GM23338 (cell line): ENCODE measurements around the gene ATG9B. TPM values are rescaled to one million over a fixed set of nuclear protein-coding genes. Genes with fewer than 3 reads are reported as not detected.

Experiments
- ATAC-seq: fragments of 200-7000 bp; cut with Tn5 transposase; 3 replicates; pipeline ENCODE4 v1.9.1; 2020
- DNase-seq: peaks from one replicate; pipeline ENCODE4 v3.0.0-alpha.2; 2015; ENCODE audit warnings: low spot score
- H2AFZ ChIP-seq: fragments of 200-600 bp; sonication (generic); 2 replicates; pipeline ENCODE4 v1.8.0; 2016; ENCODE audit warnings: antibody characterized with exemption, mild to moderate bottlenecking, moderate library complexity
- H3F3A ChIP-seq: fragments of 200-600 bp; sonication (generic); replicated peaks from 2 replicates; pipeline ENCODE4 v1.8.0; 2017; ENCODE audit warnings: antibody characterized with exemption, mixed run types, low read depth
- H3K27ac ChIP-seq: fragments of 200-600 bp; sonication (generic); 2 replicates; pipeline ENCODE4 v1.6.1; 2016; ENCODE audit warnings: low read depth
- H3K27me3 ChIP-seq: fragments of 200-600 bp; sonication (generic); 2 replicates; pipeline ENCODE4 v1.8.0; 2016; ENCODE audit warnings: mild to moderate bottlenecking, mixed run types, moderate library complexity; ENCODE audit not compliant: insufficient read depth
- H3K36me3 ChIP-seq: fragments of 200-600 bp; sonication (generic); 2 replicates; pipeline ENCODE4 v1.8.0; 2016; ENCODE audit warnings: mild to moderate bottlenecking; ENCODE audit not compliant: insufficient read depth
- H3K4me1 ChIP-seq: fragments of 200-600 bp; sonication (generic); 2 replicates; pipeline ENCODE4 v1.8.0; 2016; ENCODE audit warnings: mild to moderate bottlenecking, moderate library complexity; ENCODE audit not compliant: insufficient read depth
- H3K4me2 ChIP-seq: fragments of 200-600 bp; sonication (generic); 2 replicates; pipeline ENCODE4 v1.7.1; 2017; ENCODE audit warnings: mixed run types
- H3K4me3 ChIP-seq: fragments of 200-600 bp; sonication (generic); 2 replicates; pipeline ENCODE4 v1.6.1; 2016; ENCODE audit warnings: mixed run types
- H3K79me2 ChIP-seq: fragments of 200-600 bp; sonication (generic); replicated peaks from 2 replicates; pipeline ENCODE4 v1.8.0; 2017; ENCODE audit warnings: mild to moderate bottlenecking; ENCODE audit not compliant: insufficient read depth
- H3K9me2 ChIP-seq: fragments of 200-600 bp; sonication (generic); 2 replicates; pipeline ENCODE4 v1.8.0; 2017; ENCODE audit not compliant: insufficient read depth
- H4K20me1 ChIP-seq: fragments of 200-600 bp; sonication (generic); replicated peaks from 2 replicates; pipeline ENCODE4 v1.8.0; 2017; ENCODE audit warnings: mild to moderate bottlenecking; ENCODE audit not compliant: insufficient read depth
- H3K27ac Mint-ChIP-seq: 2 replicates; pipeline ENCODE4 v1.8.0; 2020; ENCODE audit warnings: inconsistent platforms, mild to moderate bottlenecking, moderate library complexity, mixed read lengths
- H3K27me3 Mint-ChIP-seq: 3 replicates; pipeline ENCODE4 v1.8.0; 2022; ENCODE audit warnings: low read depth, mild to moderate bottlenecking, moderate library complexity, mixed read lengths, inconsistent platforms; ENCODE audit not compliant: insufficient read depth, poor library complexity
- H3K36me3 Mint-ChIP-seq: 3 replicates; pipeline ENCODE4 v1.8.0; 2021; ENCODE audit warnings: low read depth, mild to moderate bottlenecking, inconsistent platforms, moderate library complexity, mixed read lengths
- H3K4me1 Mint-ChIP-seq: 3 replicates; pipeline ENCODE4 v1.8.0; 2020; ENCODE audit warnings: mild to moderate bottlenecking, inconsistent platforms, mixed read lengths
- H3K4me3 Mint-ChIP-seq: 3 replicates; pipeline ENCODE4 v1.8.0; 2021; ENCODE audit warnings: moderate library complexity, mild to moderate bottlenecking, inconsistent platforms, mixed read lengths
- H3K9me3 Mint-ChIP-seq: 3 replicates; pipeline ENCODE4 v1.8.0; 2020; ENCODE audit warnings: moderate library complexity, mild to moderate bottlenecking, inconsistent platforms, mixed read lengths
- CREB1 ChIP-seq: fragments of 250-450 bp; sonication (Bioruptor Pico); IDR thresholded peaks from 2 replicates; pipeline ENCODE4 v1.5.0; 2020; ENCODE audit warnings: low read depth, mild to moderate bottlenecking, moderate library complexity
- EZH2 ChIP-seq: fragments of 200-600 bp; sonication (generic); IDR thresholded peaks from one replicate; pipeline ENCODE4 v1.8.0; 2017; ENCODE audit warnings: antibody characterized with exemption, mild to moderate bottlenecking, low read depth; ENCODE audit not compliant: unreplicated experiment
- JUNB ChIP-seq: IDR thresholded peaks from one replicate; pipeline ENCODE4 v1.6.1; 2016; ENCODE audit warnings: antibody characterized with exemption; ENCODE audit not compliant: unreplicated experiment
- NANOG ChIP-seq: IDR thresholded peaks from 2 replicates; pipeline ENCODE4 v1.6.1; 2016; ENCODE audit warnings: antibody characterized with exemption, borderline replicate concordance
- POLR2AphosphoS5 ChIP-seq: IDR thresholded peaks from 2 replicates; pipeline ENCODE4 v1.6.1; 2016; ENCODE audit warnings: antibody characterized with exemption, low read depth
- STAT1 ChIP-seq: IDR thresholded peaks from one replicate; pipeline ENCODE4 v1.6.1; 2016; ENCODE audit warnings: antibody characterized with exemption; ENCODE audit not compliant: unreplicated experiment
- ZNF114 ChIP-seq: fragments of 250-450 bp; sonication (Bioruptor Pico); IDR thresholded peaks from 2 replicates; pipeline ENCODE4 v1.5.0; 2020; ENCODE audit warnings: mild to moderate bottlenecking, moderate library complexity
- ZNF331 ChIP-seq: fragments of 250-450 bp; sonication (Bioruptor Pico); IDR thresholded peaks from 2 replicates; pipeline ENCODE4 v1.5.0; 2020; ENCODE audit warnings: low read depth, mild to moderate bottlenecking, moderate library complexity
- polyA plus RNA-seq: library from polyadenylated mRNA; unstranded; fragments of >200 nt; fragmentation: Nextera tagmentation; extraction: Ambion mirVana; gene quantifications from 2 replicates; pipeline ENCODE4 v1.2.1, GENCODE V29; 2016
- total RNA-seq: library from RNA; depleted of rRNA; stranded (reverse); fragments of >200 nt; shearing (Covaris generic); gene quantifications from 2 replicates; pipeline ENCODE4 v1.2.3, GENCODE V29; 2014
- TF ChIP-seq, protein P1 (sequence below): fragments of 250-450 bp; sonication (Bioruptor Pico); IDR thresholded peaks from 2 replicates; pipeline ENCODE4 v1.5.0; 2020; ENCODE audit warnings: mild to moderate bottlenecking, moderate library complexity
- TF ChIP-seq, protein P2 (sequence below): IDR thresholded peaks from one replicate; pipeline ENCODE4 v1.6.1; 2018; ENCODE audit warnings: antibody characterized with exemption; ENCODE audit not compliant: unreplicated experiment
- TF ChIP-seq, protein P3 (sequence below): IDR thresholded peaks from 2 replicates; pipeline ENCODE4 v1.6.1; 2016; ENCODE audit warnings: antibody characterized with exemption
- TF ChIP-seq, protein P4 (sequence below), 2 experiments: fragments of 200-600 bp in 1 of 2; sonication (generic) in 1 of 2; conservative IDR thresholded peaks; 2 replicates each; pipeline versions ENCODE4 v1.5.1 to v1.6.1; 2016 to 2017; ENCODE audit warnings: antibody characterized with exemption in 2 of 2, low read depth in 2 of 2, mild to moderate bottlenecking in 2 of 2, moderate library complexity in 1 of 2

ATG9B gene
- total and polyA plus RNA-seq, 2 experiments from 2014 or later = 1.2 to 3.4 TPM

DNA sequence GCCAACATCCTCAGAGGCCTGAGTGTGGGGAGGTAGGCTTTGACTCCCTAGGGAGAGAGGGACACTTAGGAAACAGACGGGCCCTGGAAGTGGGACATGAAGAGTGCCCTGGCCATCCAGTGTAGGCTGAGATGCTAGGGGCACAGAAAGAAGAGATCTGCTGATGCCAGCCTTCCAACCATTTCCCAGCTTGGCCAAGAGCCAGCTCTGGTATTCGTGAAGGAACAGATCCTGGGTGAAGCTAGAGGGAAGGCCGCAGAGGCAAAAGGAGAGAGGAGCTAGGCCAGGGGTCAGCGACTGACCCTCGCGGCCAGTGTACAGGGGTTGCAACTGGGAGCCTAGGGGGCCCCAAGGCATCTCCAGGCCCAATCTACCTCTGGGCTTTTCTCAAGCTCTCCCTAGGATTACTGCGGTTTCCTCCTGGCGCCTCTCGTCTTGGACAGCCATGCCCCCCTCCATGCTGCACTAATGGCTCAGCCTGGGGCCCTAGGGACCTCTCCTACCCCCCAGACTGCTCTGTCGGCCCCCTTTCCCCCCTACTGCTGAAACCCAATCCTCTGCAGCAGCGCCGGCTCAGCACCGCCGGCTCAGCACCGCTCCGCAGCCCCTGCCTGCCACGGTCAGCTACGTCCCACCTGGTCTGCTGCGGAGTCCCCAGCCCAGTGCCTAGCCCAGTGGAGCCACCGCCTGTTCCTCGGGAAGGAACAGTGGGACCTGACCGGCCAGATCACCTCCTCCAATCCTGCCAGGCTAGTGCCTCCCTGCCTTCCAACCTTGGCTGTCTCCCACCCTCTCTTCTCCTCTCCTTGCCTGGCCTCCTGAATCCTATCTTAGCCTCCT lies 23.9 kb upstream of the ATG9B start, which contains the start of gene ASIC3:
Gene ASIC3 (plus strand): TSS at position 556 of the 840 bp plus-strand sequence. CDS start 355 bp downstream, outside the sequence.
- Mint-ChIP-seq H3K4me1 (peaks cover 9% of the 10 kb centered on the region), H3K4me3 (no peak within 1 kb of the TSS), H3K36me3 (no peaks in the 10 kb centered on the region), H3K9me3 (no peaks in the 10 kb centered on the region), H3K27ac (no peak within 1 kb of the TSS), H3K27me3 (peaks cover 26% of the 10 kb centered on the region)
- no peaks in the 10 kb centered on the region for H3K9me2 ChIP-seq
- no peak within 1 kb of the TSS for H3K4me3 ChIP-seq
- no peak within 1 kb of the TSS for H3K4me2 ChIP-seq
- no peaks in the 10 kb centered on the region for H3K36me3 ChIP-seq
- H2AFZ ChIP-seq = no peak within 1 kb of the TSS
- H3F3A ChIP-seq = no peaks in the 10 kb centered on the region
- ATAC-seq = no peak
- H3K27ac ChIP-seq = no peak within 1 kb of the TSS
- DNase-seq = no peak
- peaks cover 22% of the 10 kb centered on the region for H3K27me3 ChIP-seq
- no peaks in the 10 kb centered on the region for H4K20me1 ChIP-seq
- TF ChIP-seq ZNF114 (CRISPR knock-in tag) (no peak), EZH2 (no peak), CREB1 (no peak), STAT1 (no peak), JUNB (no peak), ZNF331 (no peak), POLR2AphosphoS5 (no peak), NANOG (no peak)
- TF ChIP-seq, protein P1, sequence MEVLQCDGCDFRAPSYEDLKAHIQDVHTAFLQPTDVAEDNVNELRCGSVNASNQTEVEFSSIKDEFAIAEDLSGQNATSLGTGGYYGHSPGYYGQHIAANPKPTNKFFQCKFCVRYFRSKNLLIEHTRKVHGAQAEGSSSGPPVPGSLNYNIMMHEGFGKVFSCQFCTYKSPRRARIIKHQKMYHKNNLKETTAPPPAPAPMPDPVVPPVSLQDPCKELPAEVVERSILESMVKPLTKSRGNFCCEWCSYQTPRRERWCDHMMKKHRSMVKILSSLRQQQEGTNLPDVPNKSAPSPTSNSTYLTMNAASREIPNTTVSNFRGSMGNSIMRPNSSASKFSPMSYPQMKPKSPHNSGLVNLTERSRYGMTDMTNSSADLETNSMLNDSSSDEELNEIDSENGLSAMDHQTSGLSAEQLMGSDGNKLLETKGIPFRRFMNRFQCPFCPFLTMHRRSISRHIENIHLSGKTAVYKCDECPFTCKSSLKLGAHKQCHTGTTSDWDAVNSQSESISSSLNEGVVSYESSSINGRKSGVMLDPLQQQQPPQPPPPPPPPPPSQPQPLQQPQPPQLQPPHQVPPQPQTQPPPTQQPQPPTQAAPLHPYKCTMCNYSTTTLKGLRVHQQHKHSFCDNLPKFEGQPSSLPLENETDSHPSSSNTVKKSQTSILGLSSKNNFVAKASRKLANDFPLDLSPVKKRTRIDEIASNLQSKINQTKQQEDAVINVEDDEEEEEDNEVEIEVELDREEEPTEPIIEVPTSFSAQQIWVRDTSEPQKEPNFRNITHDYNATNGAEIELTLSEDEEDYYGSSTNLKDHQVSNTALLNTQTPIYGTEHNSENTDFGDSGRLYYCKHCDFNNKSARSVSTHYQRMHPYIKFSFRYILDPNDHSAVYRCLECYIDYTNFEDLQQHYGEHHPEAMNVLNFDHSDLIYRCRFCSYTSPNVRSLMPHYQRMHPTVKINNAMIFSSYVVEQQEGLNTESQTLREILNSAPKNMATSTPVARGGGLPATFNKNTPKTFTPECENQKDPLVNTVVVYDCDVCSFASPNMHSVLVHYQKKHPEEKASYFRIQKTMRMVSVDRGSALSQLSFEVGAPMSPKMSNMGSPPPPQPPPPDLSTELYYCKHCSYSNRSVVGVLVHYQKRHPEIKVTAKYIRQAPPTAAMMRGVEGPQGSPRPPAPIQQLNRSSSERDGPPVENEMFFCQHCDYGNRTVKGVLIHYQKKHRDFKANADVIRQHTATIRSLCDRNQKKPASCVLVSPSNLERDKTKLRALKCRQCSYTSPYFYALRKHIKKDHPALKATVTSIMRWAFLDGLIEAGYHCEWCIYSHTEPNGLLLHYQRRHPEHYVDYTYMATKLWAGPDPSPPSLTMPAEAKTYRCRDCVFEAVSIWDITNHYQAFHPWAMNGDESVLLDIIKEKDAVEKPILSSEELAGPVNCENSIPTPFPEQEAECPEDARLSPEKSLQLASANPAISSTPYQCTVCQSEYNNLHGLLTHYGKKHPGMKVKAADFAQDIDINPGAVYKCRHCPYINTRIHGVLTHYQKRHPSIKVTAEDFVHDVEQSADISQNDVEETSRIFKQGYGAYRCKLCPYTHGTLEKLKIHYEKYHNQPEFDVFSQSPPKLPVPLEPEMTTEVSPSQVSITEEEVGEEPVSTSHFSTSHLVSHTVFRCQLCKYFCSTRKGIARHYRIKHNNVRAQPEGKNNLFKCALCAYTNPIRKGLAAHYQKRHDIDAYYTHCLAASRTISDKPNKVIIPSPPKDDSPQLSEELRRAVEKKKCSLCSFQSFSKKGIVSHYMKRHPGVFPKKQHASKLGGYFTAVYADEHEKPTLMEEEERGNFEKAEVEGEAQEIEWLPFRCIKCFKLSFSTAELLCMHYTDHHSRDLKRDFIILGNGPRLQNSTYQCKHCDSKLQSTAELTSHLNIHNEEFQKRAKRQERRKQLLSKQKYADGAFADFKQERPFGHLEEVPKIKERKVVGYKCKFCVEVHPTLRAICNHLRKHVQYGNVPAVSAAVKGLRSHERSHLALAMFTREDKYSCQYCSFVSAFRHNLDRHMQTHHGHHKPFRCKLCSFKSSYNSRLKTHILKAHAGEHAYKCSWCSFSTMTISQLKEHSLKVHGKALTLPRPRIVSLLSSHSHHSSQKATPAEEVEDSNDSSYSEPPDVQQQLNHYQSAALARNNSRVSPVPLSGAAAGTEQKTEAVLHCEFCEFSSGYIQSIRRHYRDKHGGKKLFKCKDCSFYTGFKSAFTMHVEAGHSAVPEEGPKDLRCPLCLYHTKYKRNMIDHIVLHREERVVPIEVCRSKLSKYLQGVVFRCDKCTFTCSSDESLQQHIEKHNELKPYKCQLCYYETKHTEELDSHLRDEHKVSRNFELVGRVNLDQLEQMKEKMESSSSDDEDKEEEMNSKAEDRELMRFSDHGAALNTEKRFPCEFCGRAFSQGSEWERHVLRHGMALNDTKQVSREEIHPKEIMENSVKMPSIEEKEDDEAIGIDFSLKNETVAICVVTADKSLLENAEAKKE (CRISPR knock-in tag) = no peak
- TF ChIP-seq, protein P2, sequence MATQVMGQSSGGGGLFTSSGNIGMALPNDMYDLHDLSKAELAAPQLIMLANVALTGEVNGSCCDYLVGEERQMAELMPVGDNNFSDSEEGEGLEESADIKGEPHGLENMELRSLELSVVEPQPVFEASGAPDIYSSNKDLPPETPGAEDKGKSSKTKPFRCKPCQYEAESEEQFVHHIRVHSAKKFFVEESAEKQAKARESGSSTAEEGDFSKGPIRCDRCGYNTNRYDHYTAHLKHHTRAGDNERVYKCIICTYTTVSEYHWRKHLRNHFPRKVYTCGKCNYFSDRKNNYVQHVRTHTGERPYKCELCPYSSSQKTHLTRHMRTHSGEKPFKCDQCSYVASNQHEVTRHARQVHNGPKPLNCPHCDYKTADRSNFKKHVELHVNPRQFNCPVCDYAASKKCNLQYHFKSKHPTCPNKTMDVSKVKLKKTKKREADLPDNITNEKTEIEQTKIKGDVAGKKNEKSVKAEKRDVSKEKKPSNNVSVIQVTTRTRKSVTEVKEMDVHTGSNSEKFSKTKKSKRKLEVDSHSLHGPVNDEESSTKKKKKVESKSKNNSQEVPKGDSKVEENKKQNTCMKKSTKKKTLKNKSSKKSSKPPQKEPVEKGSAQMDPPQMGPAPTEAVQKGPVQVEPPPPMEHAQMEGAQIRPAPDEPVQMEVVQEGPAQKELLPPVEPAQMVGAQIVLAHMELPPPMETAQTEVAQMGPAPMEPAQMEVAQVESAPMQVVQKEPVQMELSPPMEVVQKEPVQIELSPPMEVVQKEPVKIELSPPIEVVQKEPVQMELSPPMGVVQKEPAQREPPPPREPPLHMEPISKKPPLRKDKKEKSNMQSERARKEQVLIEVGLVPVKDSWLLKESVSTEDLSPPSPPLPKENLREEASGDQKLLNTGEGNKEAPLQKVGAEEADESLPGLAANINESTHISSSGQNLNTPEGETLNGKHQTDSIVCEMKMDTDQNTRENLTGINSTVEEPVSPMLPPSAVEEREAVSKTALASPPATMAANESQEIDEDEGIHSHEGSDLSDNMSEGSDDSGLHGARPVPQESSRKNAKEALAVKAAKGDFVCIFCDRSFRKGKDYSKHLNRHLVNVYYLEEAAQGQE = no peak
- TF ChIP-seq, protein P3, sequence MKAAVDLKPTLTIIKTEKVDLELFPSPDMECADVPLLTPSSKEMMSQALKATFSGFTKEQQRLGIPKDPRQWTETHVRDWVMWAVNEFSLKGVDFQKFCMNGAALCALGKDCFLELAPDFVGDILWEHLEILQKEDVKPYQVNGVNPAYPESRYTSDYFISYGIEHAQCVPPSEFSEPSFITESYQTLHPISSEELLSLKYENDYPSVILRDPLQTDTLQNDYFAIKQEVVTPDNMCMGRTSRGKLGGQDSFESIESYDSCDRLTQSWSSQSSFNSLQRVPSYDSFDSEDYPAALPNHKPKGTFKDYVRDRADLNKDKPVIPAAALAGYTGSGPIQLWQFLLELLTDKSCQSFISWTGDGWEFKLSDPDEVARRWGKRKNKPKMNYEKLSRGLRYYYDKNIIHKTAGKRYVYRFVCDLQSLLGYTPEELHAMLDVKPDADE = no peak
- TF ChIP-seq, protein P4, sequence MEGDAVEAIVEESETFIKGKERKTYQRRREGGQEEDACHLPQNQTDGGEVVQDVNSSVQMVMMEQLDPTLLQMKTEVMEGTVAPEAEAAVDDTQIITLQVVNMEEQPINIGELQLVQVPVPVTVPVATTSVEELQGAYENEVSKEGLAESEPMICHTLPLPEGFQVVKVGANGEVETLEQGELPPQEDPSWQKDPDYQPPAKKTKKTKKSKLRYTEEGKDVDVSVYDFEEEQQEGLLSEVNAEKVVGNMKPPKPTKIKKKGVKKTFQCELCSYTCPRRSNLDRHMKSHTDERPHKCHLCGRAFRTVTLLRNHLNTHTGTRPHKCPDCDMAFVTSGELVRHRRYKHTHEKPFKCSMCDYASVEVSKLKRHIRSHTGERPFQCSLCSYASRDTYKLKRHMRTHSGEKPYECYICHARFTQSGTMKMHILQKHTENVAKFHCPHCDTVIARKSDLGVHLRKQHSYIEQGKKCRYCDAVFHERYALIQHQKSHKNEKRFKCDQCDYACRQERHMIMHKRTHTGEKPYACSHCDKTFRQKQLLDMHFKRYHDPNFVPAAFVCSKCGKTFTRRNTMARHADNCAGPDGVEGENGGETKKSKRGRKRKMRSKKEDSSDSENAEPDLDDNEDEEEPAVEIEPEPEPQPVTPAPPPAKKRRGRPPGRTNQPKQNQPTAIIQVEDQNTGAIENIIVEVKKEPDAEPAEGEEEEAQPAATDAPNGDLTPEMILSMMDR (conservative IDR thresholded peaks at IDR 0.05; ENCODE audit: low read depth in 2 of 2) = no peak
- H3K79me2 ChIP-seq = no peaks in the 10 kb centered on the region
- no peaks in the 10 kb centered on the region for H3K4me1 ChIP-seq
